PC-9 (cell line): ENCODE results near the gene UNC45A. TPM values are rescaled to one million over a fixed set of nuclear protein-coding genes. Genes with fewer than 3 reads are reported as not detected.

ENCODE experiments used
- BruUV-seq: library from RNA; stranded (reverse); fragments of 400-500 nt; replicated peaks from 2 replicates; lab custom pipeline; 2021; lab: Mats Ljungman, UMichigan
- CTCF ChIA-PET: fragments of 300-600 bp; sonication (Branson Sonifier 250); formaldehyde crosslinking; loops from one replicate; lab custom pipeline; 2022; ENCODE audit warnings: antibody characterized with exemption; lab: Charles Lee
- POLR2A ChIA-PET: fragments of 300-600 bp; sonication (Branson Sonifier 250); formaldehyde crosslinking; loops from one replicate; lab custom pipeline; 2022; ENCODE audit warnings: antibody characterized with exemption; ENCODE audit not compliant: unreplicated experiment; lab: Charles Lee
- DNase-seq, 2 experiments: peaks; one replicate each; pipeline versions ENCODE4 v3.0.0 to v3.0.0-alpha.2; 2015 to 2022; ENCODE audit warnings: mixed read lengths in 1 of 2
- H2AFZ ChIP-seq: fragments of 200-600 bp; sonication (generic); 2 replicates; pipeline ENCODE4 v1.8.1; 2017; ENCODE audit warnings: antibody characterized with exemption
- H3F3A ChIP-seq: fragments of 200-600 bp; sonication (generic); 2 replicates; pipeline ENCODE4 v1.8.1; 2017; ENCODE audit warnings: antibody characterized with exemption, mild to moderate bottlenecking, low read depth; ENCODE audit not compliant: insufficient read depth
- H3K27ac ChIP-seq: fragments of 200-600 bp; sonication (generic); 2 replicates; pipeline ENCODE4 v1.6.1; 2016; ENCODE audit warnings: mixed run types
- H3K27me3 ChIP-seq: fragments of 200-600 bp; sonication (generic); 2 replicates; pipeline ENCODE4 v1.6.1; 2016; ENCODE audit warnings: low read depth, mixed run types; ENCODE audit not compliant: insufficient read depth
- H3K36me3 ChIP-seq: fragments of 200-600 bp; sonication (generic); 2 replicates; pipeline ENCODE4 v1.6.1; 2016; ENCODE audit warnings: low read depth, mixed run types
- H3K4me1 ChIP-seq: fragments of 200-600 bp; sonication (generic); replicated peaks from 2 replicates; pipeline ENCODE4 v1.6.1; 2016; ENCODE audit warnings: mixed run types; ENCODE audit not compliant: insufficient read depth
- H3K4me2 ChIP-seq: fragments of 200-600 bp; sonication (generic); 2 replicates; pipeline ENCODE4 v1.6.1; 2017; ENCODE audit warnings: mixed run types
- H3K4me3 ChIP-seq: fragments of 200-600 bp; sonication (generic); 2 replicates; pipeline ENCODE4 v1.6.1; 2016; ENCODE audit warnings: mixed run types
- H3K79me2 ChIP-seq: fragments of 200-600 bp; sonication (generic); 2 replicates; pipeline ENCODE4 v1.6.1; 2017; ENCODE audit warnings: low read depth, mixed run types
- H3K9me2 ChIP-seq: fragments of 200-600 bp; sonication (generic); 2 replicates; pipeline ENCODE4 v1.8.1; 2017; ENCODE audit warnings: mild to moderate bottlenecking; ENCODE audit not compliant: insufficient read depth
- H3K9me3 ChIP-seq: fragments of 200-600 bp; sonication (generic); 2 replicates; pipeline ENCODE4 v1.8.1; 2016; ENCODE audit warnings: low read depth; ENCODE audit not compliant: insufficient read depth
- H4K20me1 ChIP-seq: fragments of 200-600 bp; sonication (generic); 2 replicates; pipeline ENCODE4 v1.8.1; 2017; ENCODE audit not compliant: insufficient read depth
- CTCF ChIP-seq: fragments of 200-600 bp; sonication (generic); conservative IDR thresholded peaks from 2 replicates; pipeline ENCODE4 v1.6.1; 2017; ENCODE audit warnings: mixed run types, antibody characterized with exemption, mild to moderate bottlenecking, moderate library complexity
- EZH2 ChIP-seq: fragments of 200-600 bp; sonication (generic); IDR thresholded peaks from 2 replicates; pipeline ENCODE4 v1.8.0; 2017; ENCODE audit warnings: antibody characterized with exemption, low read depth
- intact Hi-C: fragments of 100-400 bp; cut with micrococcal nuclease; formaldehyde crosslinking; loops from one replicate; pipeline ENCODE4 v1.10.0; 2022; ENCODE audit not compliant: unreplicated experiment
- total RNA-seq: library from RNA; stranded (reverse); gene quantifications from 2 replicates; pipeline ENCODE4 v1.2.3, GENCODE V29; 2021

Gene UNC45A
- total RNA-seq, 1 experiment from 2014 or later: 81.8 TPM

- BruUV-seq: no TSS peak
- Histone ChIP-seq H3K27ac (no peak overlapping the region), H3K4me1 (peaks cover 3% of the 10 kb centered on the region; the same call in 1 of the 2 replicates), H3K4me2 (no peak overlapping the region), H2AFZ (no peak overlapping the region), H3K9me2 (no peaks in the 10 kb centered on the region), H3F3A (peaks cover 4% of the 10 kb centered on the region; the same call in 1 of the 2 replicates), H3K4me3 (no peak overlapping the region), H3K27me3 (no peaks in the 10 kb centered on the region), H4K20me1 (no peaks in the 10 kb centered on the region; the same call in 1 of the 2 replicates), H3K9me3 (no peaks in the 10 kb centered on the region), H3K79me2 (peaks cover 89% of the 10 kb centered on the region), H3K36me3 (peaks cover 7% of the 10 kb centered on the region; the same call in 1 of the 2 replicates)
- ChIA-PET CTCF (interaction anchor here (0.7 kb wide), 1 partner anchor 1598 kb away, joined by 9 read pairs; no protein-coding TSS in a partner anchor), POLR2A (interaction anchor here (0.6 to 0.7 kb wide), 4 partner anchors 11 to 1721 kb away, joined by 4 to 18 read pairs (median 10); no protein-coding TSS in a partner anchor)
- TF ChIP-seq EZH2 (no peak), CTCF (no peak)
- DNase-seq: no peak
- intact Hi-C loops: no loop called here
These were observed 52.6 kb downstream of the UNC45A start for GRCh38 chr15:90987561-90988141.

- 0 out of 2 replicates have a peak, but pooled peaks cover 5% of the 10 kb centered on the region for H3K36me3 ChIP-seq
- no peaks in the 10 kb centered on the region for H3K9me3 ChIP-seq
- peaks cover 95% of the 10 kb centered on the region for H3K79me2 ChIP-seq
- TF ChIP-seq CTCF (no peak), EZH2 (no peak)
- peaks cover 4% of the 10 kb centered on the region; the same call in 1 of the 2 replicates for H3F3A ChIP-seq
- intact Hi-C loops: no loop called here
- ChIA-PET CTCF (no interaction called here), POLR2A (interaction anchor here (0.6 kb wide), 1 partner anchor 30 kb away, joined by 16 read pairs; no protein-coding TSS in a partner anchor)
- H2AFZ ChIP-seq: no peak overlapping the region
- no peak for DNase-seq
- H3K27ac ChIP-seq: 0 out of 2 replicates have a peak overlapping the region, but pooled peaks have one; percentile 3
- no peaks in the 10 kb centered on the region for H3K9me2 ChIP-seq
- peaks cover 5% of the 10 kb centered on the region; the same call in 1 of the 2 replicates for H3K4me1 ChIP-seq
- no TSS peak for BruUV-seq
- H3K27me3 ChIP-seq: no peaks in the 10 kb centered on the region
- H3K4me2 ChIP-seq: no peak overlapping the region
- H3K4me3 ChIP-seq: no peak overlapping the region
- H4K20me1 ChIP-seq: no peaks in the 10 kb centered on the region; the same call in 1 of the 2 replicates
These were observed 53.2 kb downstream of the UNC45A start for GRCh38 chr15:90988296-90988695.

GRCh38 chr15:90989040-90989768, 54.1 kb downstream of the UNC45A start:
- no peak overlapping the region for H3K27ac ChIP-seq
- no peak overlapping the region for H3K4me2 ChIP-seq
- H3K79me2 ChIP-seq: peaks cover 97% of the 10 kb centered on the region
- H4K20me1 ChIP-seq: no peaks in the 10 kb centered on the region; the same call in 1 of the 2 replicates
- POLR2A ChIA-PET: no interaction called here
- no peak for DNase-seq
- no peak overlapping the region for H3K4me3 ChIP-seq
- H3K4me1 ChIP-seq: peaks cover 5% of the 10 kb centered on the region; the same call in 1 of the 2 replicates
- H3K27me3 ChIP-seq: no peaks in the 10 kb centered on the region
- CTCF ChIA-PET: no interaction called here
- BruUV-seq: no TSS peak
- H3F3A ChIP-seq: peaks cover 4% of the 10 kb centered on the region; the same call in 1 of the 2 replicates
- no peaks in the 10 kb centered on the region for H3K9me2 ChIP-seq
- no peaks in the 10 kb centered on the region for H3K9me3 ChIP-seq
- intact Hi-C loops: no loop called here
- no peak for TF ChIP-seq EZH2
- no peak for TF ChIP-seq CTCF
- no peak overlapping the region for H2AFZ ChIP-seq
- H3K36me3 ChIP-seq: no peaks in the 10 kb centered on the region
